K562 (cell line): Measurements from ENCODE around the gene IL4R. TPM values are rescaled to one million over a fixed set of nuclear protein-coding genes. Genes with fewer than 3 reads are reported as not detected.

Experiments
- ATAC-seq: fragments of 200-7000 bp; cut with Tn5 transposase; 3 replicates; pipeline ENCODE4 v1.9.1; 2020; ENCODE audit warnings: moderate library complexity
- BruUV-seq: library from RNA; stranded (reverse); fragments of 400-500 nt; replicated peaks from 2 replicates; lab custom pipeline; 2021; lab: Mats Ljungman, UMichigan
- CTCF ChIA-PET: fragments of 300-600 bp; formaldehyde crosslinking; extraction: SDS; loops from one replicate; lab custom pipeline; 2021; ENCODE audit warnings: low intra/inter-chr PET ratio; lab: Yijun Ruan, JAX
- POLR2A ChIA-PET: fragments of 300-600, 350-650 bp; sonication (Branson Sonifier 250); formaldehyde crosslinking; extraction: SDS; loops from one replicate; lab custom pipeline; 2021; ENCODE audit warnings: antibody characterized with exemption, inconsistent platforms; lab: Yijun Ruan, JAX
- DNase-seq, 4 experiments: peaks; one replicate each; pipeline versions ENCODE4 v3.0.0 to v3.0.0-alpha.2; 2011 to 2018; ENCODE audit warnings: low spot score in 3 of 4, mixed read lengths in 3 of 4; ENCODE audit errors: extremely low read depth in 1 of 4
- FAIRE-seq: peaks from 2 replicates; lab custom pipeline; 2011; peaks lifted over from hg19 to GRCh38; lab: Jason Lieb, UNC
- H2AFZ ChIP-seq: 2 replicates; pipeline ENCODE4 v1.6.0; 2011; ENCODE audit warnings: low read depth, low read length, control low read depth, inconsistent platforms
- H3K27ac ChIP-seq: fragments of 200-600 bp; 3 replicates; pipeline ENCODE4 v1.8.0; 2011; ENCODE audit warnings: low read depth, mild to moderate bottlenecking, control low read depth, inconsistent platforms, low read length, moderate library complexity, mixed read lengths; ENCODE audit errors: extremely low read depth
- H3K27me3 ChIP-seq, 2 experiments: fragments of 300-600 bp in 1 of 2; 2 replicates in 1 of 2; 3 replicates in 1 of 2; pipeline versions ENCODE4 v1.6.0 to v1.8.0; 2011; ENCODE audit warnings: inconsistent platforms in 2 of 2, low read length in 2 of 2, mild to moderate bottlenecking in 1 of 2, mixed read lengths in 1 of 2, moderate library complexity in 1 of 2; ENCODE audit not compliant: control insufficient read depth in 2 of 2, insufficient read depth in 2 of 2
- H3K36me3 ChIP-seq: fragments of 300-600 bp; 3 replicates; pipeline ENCODE4 v1.8.0; 2011; ENCODE audit warnings: mild to moderate bottlenecking, low read length, inconsistent platforms; ENCODE audit not compliant: control insufficient read depth, insufficient read depth
- H3K4me1 ChIP-seq, 2 experiments: fragments of 200-600 bp in 1 of 2; replicated peaks in 1 of 2; 2 replicates in 1 of 2; 3 replicates in 1 of 2; pipeline versions ENCODE4 v1.5.1 to v1.8.0; 2011; ENCODE audit warnings: inconsistent platforms in 2 of 2, low read length in 2 of 2, mild to moderate bottlenecking in 1 of 2, mixed read lengths in 1 of 2, moderate library complexity in 1 of 2; ENCODE audit not compliant: control insufficient read depth in 2 of 2, insufficient read depth in 2 of 2
- H3K4me2 ChIP-seq: 2 replicates; pipeline ENCODE4 v1.6.1; 2011; ENCODE audit warnings: low read length, control low read depth, inconsistent platforms, mixed read lengths; ENCODE audit not compliant: insufficient read depth
- H3K4me3 ChIP-seq: fragments of 200-600 bp; sonication (generic), shearing (Covaris generic); 2 replicates; pipeline ENCODE4 v1.5.1; 2016; ENCODE audit warnings: control low read depth, inconsistent platforms
- H3K79me2 ChIP-seq: fragments of 200-600 bp; 3 replicates; pipeline ENCODE4 v1.8.0; 2011; ENCODE audit warnings: low read length, inconsistent platforms; ENCODE audit not compliant: control insufficient read depth, insufficient read depth
- H3K9ac ChIP-seq, 2 experiments: 2 replicates each; pipeline versions ENCODE4 v1.6.0 to v1.6.1; 2011; ENCODE audit warnings: low read depth in 2 of 2, low read length in 2 of 2, control low read depth in 1 of 2, inconsistent platforms in 1 of 2, mild to moderate bottlenecking in 1 of 2, mixed read lengths in 1 of 2; ENCODE audit not compliant: insufficient read depth in 1 of 2
- H3K9me1 ChIP-seq: one replicate; pipeline ENCODE4 v1.6.0; 2011; ENCODE audit warnings: inconsistent platforms, mild to moderate bottlenecking, low read length, moderate library complexity; ENCODE audit not compliant: control insufficient read depth, insufficient read depth
- H3K9me3 ChIP-seq: replicated peaks from 2 replicates; pipeline ENCODE4 v1.5.1; 2011; ENCODE audit warnings: low read depth, low read length, inconsistent platforms; ENCODE audit not compliant: control insufficient read depth, insufficient read depth
- H4K20me1 ChIP-seq: replicated peaks from 2 replicates; pipeline ENCODE4 v1.6.1; 2011; ENCODE audit warnings: low read length, inconsistent platforms, mixed read lengths; ENCODE audit not compliant: control insufficient read depth, insufficient read depth
- FOXJ2 ChIP-seq: fragments of 200-800 bp; sonication (Bioruptor generic); IDR thresholded peaks from 2 replicates; pipeline ENCODE4 v1.6.1; 2016; ENCODE audit warnings: missing genetic modification characterization, missing compliant biosample characterization
- HDAC1 ChIP-seq, 2 experiments: fragments of 450-650 bp; IDR thresholded peaks; 2 replicates each; pipeline ENCODE4 v1.6.1; 2016 to 2017; ENCODE audit warnings: inconsistent platforms in 1 of 2, mild to moderate bottlenecking in 1 of 2, moderate library complexity in 1 of 2
- KHSRP ChIP-seq: fragments of 450-650 bp; IDR thresholded peaks from 2 replicates; pipeline ENCODE4 v1.6.1; 2017
- LCOR ChIP-seq: sonication (generic); formaldehyde crosslinking; IDR thresholded peaks from 2 replicates; pipeline ENCODE4 v1.8.0; 2022; ENCODE audit warnings: mild to moderate bottlenecking, missing genetic modification reagents
- NCOR1 ChIP-seq: fragments of 450-650 bp; IDR thresholded peaks from 2 replicates; pipeline ENCODE4 v1.6.1; 2016; ENCODE audit warnings: mild to moderate bottlenecking, moderate library complexity
- POLR2AphosphoS5 ChIP-seq: IDR thresholded peaks from 2 replicates; pipeline ENCODE4 v1.6.1; 2011; ENCODE audit warnings: mild to moderate bottlenecking, low read depth, low read length, moderate library complexity; ENCODE audit not compliant: control insufficient read depth, insufficient read depth
- PTTG1 ChIP-seq: fragments of 450-650 bp; IDR thresholded peaks from 2 replicates; pipeline ENCODE4 v1.6.1; 2016; ENCODE audit warnings: low read depth, mild to moderate bottlenecking, missing genetic modification characterization, missing compliant biosample characterization
- TOE1 ChIP-seq, 2 experiments: fragments of 450-650 bp in 1 of 2; sonication (generic) in 1 of 2; formaldehyde crosslinking in 1 of 2; IDR thresholded peaks; 2 replicates each; pipeline versions ENCODE4 v1.7.1 to v1.8.0; 2016 to 2022; ENCODE audit warnings: borderline replicate concordance in 2 of 2, mild to moderate bottlenecking in 2 of 2, antibody characterized with exemption in 1 of 2, inconsistent platforms in 1 of 2, low read depth in 1 of 2, missing genetic modification reagents in 1 of 2, moderate library complexity in 1 of 2
- ZFP36 ChIP-seq: fragments of 150-350 bp; IDR thresholded peaks from 2 replicates; pipeline ENCODE4 v1.6.1; 2018; ENCODE audit warnings: low read length, low read depth; ENCODE audit not compliant: partially characterized antibody
- ZKSCAN1 ChIP-seq: fragments of 150-350 bp; IDR thresholded peaks from 2 replicates; pipeline ENCODE4 v1.6.1; 2016; ENCODE audit warnings: low read depth, low read length
- ZNF57 ChIP-seq: fragments of 450-650 bp; formaldehyde crosslinking; IDR thresholded peaks from 2 replicates; pipeline ENCODE4 v1.4.0; 2020; ENCODE audit warnings: mild to moderate bottlenecking, moderate library complexity
- ZNF584 ChIP-seq: fragments of 200-800 bp; sonication (Bioruptor generic); IDR thresholded peaks from 2 replicates; pipeline ENCODE4 v1.6.1; 2016; ENCODE audit warnings: low read depth, mild to moderate bottlenecking, missing genetic modification characterization, missing compliant biosample characterization
- WGBS: fragments of 100-300 bp; shearing (Covaris generic); methylation state at CpG from one replicate; pipeline ENCODE4 v1.1.6; 2016; ENCODE audit warnings: low coverage, mixed read lengths; ENCODE audit not compliant: insufficient coverage; ENCODE audit errors: missing lambda C conversion rate; 5-methylcytosine and 5-hydroxymethylcytosine counted together
- in situ Hi-C: fragments of 300-500 bp; cut with MboI; formaldehyde crosslinking; loops from 4 replicates; pipeline ENCODE4 v1.15.0; 2018; ENCODE audit warnings: inconsistent platforms, mixed read lengths
- intact Hi-C: fragments of 100-400 bp; cut with micrococcal nuclease; formaldehyde crosslinking; loops from 2 replicates; pipeline ENCODE4 v1.14.2; 2022
- polyA plus RNA-seq, 8 experiments: library from polyadenylated mRNA; depleted of rRNA in 4 of 8; stranded (reverse) in 5 of 8; unstranded in 3 of 8; fragments of >200 nt; fragmentation: Nextera tagmentation in 2 of 8; fragmentation: Illumina TruSeq in 1 of 8; extraction: Ambion mirVana in 2 of 8; extraction: Trizol in 1 of 8; gene quantifications; 2 replicates each; pipeline versions ENCODE4 v1.2.1 to v1.2.3, GENCODE V29; 2011 to 2014; ENCODE audit warnings: inconsistent platforms in 1 of 8, missing spikeins in 1 of 8
- total RNA-seq, 7 experiments: library from RNA; depleted of rRNA in 6 of 7; stranded (reverse); fragments of >200 nt in 6 of 7; fragmentation: Illumina TruSeq in 2 of 7; extraction: Trizol in 2 of 7; gene quantifications; 2 replicates each; pipeline versions ENCODE4 v1.2.1 to v1.2.3, GENCODE V29; 2011 to 2021; ENCODE audit warnings: low replicate concordance in 1 of 7
- TF ChIP-seq, protein P1 (sequence below): sonication (generic); formaldehyde crosslinking; IDR thresholded peaks from 2 replicates; pipeline ENCODE4 v1.9.0; 2022; ENCODE audit warnings: mild to moderate bottlenecking, missing genetic modification reagents
- TF ChIP-seq, protein P2 (sequence below): fragments of 250-450 bp; sonication (Bioruptor Pico); IDR thresholded peaks from 2 replicates; pipeline ENCODE4 v1.5.0; 2021

Gene IL4R
- total and polyA plus RNA-seq, 9 of the 15 experiments (the other 6 are each of a cell fraction or from before 2014, with no cell fraction given) = 0.17 to 5.8 (median 3.3) TPM

DNA sequence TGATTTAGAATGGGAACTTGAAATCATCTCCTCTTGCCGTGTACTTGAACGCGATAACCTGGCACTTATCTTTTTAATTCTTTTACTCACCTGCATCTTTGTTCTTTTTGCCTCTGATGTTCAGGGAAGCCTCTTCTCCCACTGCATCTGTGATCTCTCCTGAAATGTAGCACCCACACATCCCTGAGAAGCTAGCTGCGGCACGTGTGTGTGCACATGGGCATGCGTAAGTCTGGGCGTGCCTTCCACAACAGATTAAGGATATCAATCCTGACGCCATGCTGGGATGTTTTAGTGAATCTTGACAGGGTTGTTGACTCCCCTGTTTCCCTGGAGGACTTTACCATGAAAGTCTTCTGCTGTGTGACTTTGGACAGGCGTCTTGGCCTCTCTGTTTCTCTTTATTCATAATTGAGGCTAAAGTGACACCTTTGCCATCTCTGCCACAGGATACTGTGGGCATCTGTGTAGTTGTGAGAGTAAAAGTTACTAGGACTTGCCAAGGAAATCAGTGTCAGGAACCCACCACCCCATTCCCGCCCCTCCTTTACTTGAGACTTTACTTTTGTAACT is 20.5 kb downstream of the IL4R start (continued):
- TF ChIP-seq KHSRP (no peak), FOXJ2 (tag) (no peak), PTTG1 (no peak), POLR2AphosphoS5 (no peak)
- TF ChIP-seq, protein P1, sequence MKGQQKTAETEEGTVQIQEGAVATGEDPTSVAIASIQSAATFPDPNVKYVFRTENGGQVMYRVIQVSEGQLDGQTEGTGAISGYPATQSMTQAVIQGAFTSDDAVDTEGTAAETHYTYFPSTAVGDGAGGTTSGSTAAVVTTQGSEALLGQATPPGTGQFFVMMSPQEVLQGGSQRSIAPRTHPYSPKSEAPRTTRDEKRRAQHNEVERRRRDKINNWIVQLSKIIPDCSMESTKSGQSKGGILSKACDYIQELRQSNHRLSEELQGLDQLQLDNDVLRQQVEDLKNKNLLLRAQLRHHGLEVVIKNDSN = no peak
- TF ChIP-seq, all 486 proteins: peak for 2

DNA sequence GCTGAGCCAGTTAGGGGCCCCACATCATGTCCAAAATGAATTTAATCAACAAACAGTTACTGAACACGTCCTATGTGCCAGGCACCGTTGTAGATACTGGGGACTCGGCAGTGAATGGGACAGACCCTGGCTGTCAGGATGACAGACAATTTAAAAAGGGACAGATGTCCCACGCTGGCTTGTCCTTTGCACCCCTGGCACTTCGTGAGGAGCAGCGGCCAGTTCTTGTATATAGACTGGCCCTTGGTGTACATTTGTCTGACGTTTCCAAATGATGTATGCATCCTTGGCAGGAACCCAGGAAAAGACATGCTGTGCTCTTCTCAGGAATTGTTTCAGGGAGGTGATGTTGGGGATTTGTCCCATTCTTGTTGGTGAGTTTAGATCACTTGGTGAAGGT is 21.1 kb downstream of the IL4R start:
- Histone ChIP-seq H3K27ac (no peak overlapping the region), H3K27me3 (no peaks in the 10 kb centered on the region), H3K9me3 (no peaks in the 10 kb centered on the region), H3K4me1 (no peaks in the 10 kb centered on the region), H3K79me2 (no peaks in the 10 kb centered on the region), H3K4me2 (no peak overlapping the region), H4K20me1 (no peaks in the 10 kb centered on the region), H3K9ac (no peak overlapping the region), H3K9me1 (no peaks in the 10 kb centered on the region), H3K4me3 (no peak overlapping the region), H2AFZ (no peak overlapping the region), H3K36me3 (no peaks in the 10 kb centered on the region)
- no peak for FAIRE-seq
- intact Hi-C loops = no loop called here
- ChIA-PET POLR2A (no interaction called here), CTCF (no interaction called here)
- 37% methylated on average over 5 of the region's 7 CpGs for WGBS
- no TSS peak for BruUV-seq
- DNase-seq = no peak
- ATAC-seq = no peak
- in situ Hi-C loops = no loop called here
- TF ChIP-seq, protein P2, sequence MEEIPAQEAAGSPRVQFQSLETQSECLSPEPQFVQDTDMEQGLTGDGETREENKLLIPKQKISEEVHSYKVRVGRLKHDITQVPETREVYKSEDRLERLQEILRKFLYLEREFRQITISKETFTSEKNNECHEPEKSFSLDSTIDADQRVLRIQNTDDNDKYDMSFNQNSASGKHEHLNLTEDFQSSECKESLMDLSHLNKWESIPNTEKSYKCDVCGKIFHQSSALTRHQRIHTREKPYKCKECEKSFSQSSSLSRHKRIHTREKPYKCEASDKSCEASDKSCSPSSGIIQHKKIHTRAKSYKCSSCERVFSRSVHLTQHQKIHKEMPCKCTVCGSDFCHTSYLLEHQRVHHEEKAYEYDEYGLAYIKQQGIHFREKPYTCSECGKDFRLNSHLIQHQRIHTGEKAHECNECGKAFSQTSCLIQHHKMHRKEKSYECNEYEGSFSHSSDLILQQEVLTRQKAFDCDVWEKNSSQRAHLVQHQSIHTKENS (CRISPR knock-in tag) = no peak
- TF ChIP-seq HDAC1 (IDR thresholded peaks at IDR 0.05) = no peak
- TF ChIP-seq ZKSCAN1 = no peak
- TF ChIP-seq TOE1 (IDR thresholded peaks at IDR 0.05; ENCODE audit: borderline replicate concordance) = no peak
- TF ChIP-seq TOE1 (CRISPR knock-in tag; IDR thresholded peaks at IDR 0.05; ENCODE audit: borderline replicate concordance, low read depth) = no peak
- no peak for TF ChIP-seq ZFP36
- TF ChIP-seq ZNF584 (CRISPR knock-in tag) = no peak
- no peak for TF ChIP-seq LCOR (CRISPR knock-in tag)
- TF ChIP-seq NCOR1 = no peak
- no peak for TF ChIP-seq ZNF57 (CRISPR knock-in tag)
